SK-N-SH treated with all-trans-retinoic acid at 6 μM for 48 hours (cell line): ENCODE results near the gene SHE.

Experiments
- ATAC-seq: fragments of 200-7000 bp; cut with Tn5 transposase; 3 replicates; pipeline ENCODE4 v1.9.1; 2020; ENCODE audit warnings: mild to moderate bottlenecking, moderate library complexity
- BACH2 ChIP-seq: fragments of 250-450 bp; sonication (Bioruptor Pico); IDR thresholded peaks from 2 replicates; pipeline ENCODE4 v1.9.0; 2021; ENCODE audit warnings: mild to moderate bottlenecking, borderline replicate concordance
- CSDC2 ChIP-seq: fragments of 250-450 bp; sonication (Bioruptor Pico); IDR thresholded peaks from 2 replicates; pipeline ENCODE4 v1.5.0; 2020; ENCODE audit warnings: mild to moderate bottlenecking, moderate library complexity
- CSRNP3 ChIP-seq: fragments of 250-450 bp; sonication (Bioruptor Pico); IDR thresholded peaks from 2 replicates; pipeline ENCODE4 v1.5.1; 2021; ENCODE audit warnings: mild to moderate bottlenecking, moderate library complexity
- GLIS3 ChIP-seq: fragments of 250-450 bp; sonication (Bioruptor Pico); IDR thresholded peaks from 2 replicates; pipeline ENCODE4 v1.5.0; 2020; ENCODE audit warnings: mild to moderate bottlenecking, moderate library complexity
- ISL1 ChIP-seq: fragments of 250-450 bp; sonication (Bioruptor Pico); IDR thresholded peaks from 2 replicates; pipeline ENCODE4 v2.1.2; 2022; ENCODE audit warnings: mild to moderate bottlenecking, moderate library complexity
- OSR1 ChIP-seq: fragments of 250-450 bp; sonication (Bioruptor Pico); IDR thresholded peaks from 2 replicates; pipeline ENCODE4 v1.8.0; 2022; ENCODE audit warnings: moderate library complexity, mild to moderate bottlenecking, inconsistent platforms
- PATZ1 ChIP-seq: fragments of 250-450 bp; sonication (Bioruptor Pico); IDR thresholded peaks from 2 replicates; pipeline ENCODE4 v1.8.0; 2020; ENCODE audit warnings: mild to moderate bottlenecking, moderate library complexity, borderline replicate concordance
- POU6F1 ChIP-seq: fragments of 250-450 bp; sonication (Bioruptor Pico); IDR thresholded peaks from 2 replicates; pipeline ENCODE4 v1.8.0; 2021; ENCODE audit warnings: low read depth, mild to moderate bottlenecking, moderate library complexity, borderline replicate concordance
- PPARA ChIP-seq: fragments of 250-450 bp; sonication (Bioruptor Pico); IDR thresholded peaks from 2 replicates; pipeline ENCODE4 v1.5.0; 2020; ENCODE audit warnings: mild to moderate bottlenecking, borderline replicate concordance
- RARB ChIP-seq: fragments of 250-450 bp; sonication (Bioruptor Pico); IDR thresholded peaks from 2 replicates; pipeline ENCODE4 v1.8.0; 2021; ENCODE audit warnings: mild to moderate bottlenecking, moderate library complexity
- SNAI2 ChIP-seq: fragments of 250-450 bp; sonication (Bioruptor Pico); IDR thresholded peaks from 2 replicates; pipeline ENCODE4 v1.5.0; 2020; ENCODE audit warnings: mild to moderate bottlenecking, moderate library complexity
- TCF4 ChIP-seq: fragments of 250-450 bp; sonication (Bioruptor Pico); IDR thresholded peaks from 2 replicates; pipeline ENCODE4 v1.8.0; 2021; ENCODE audit warnings: mild to moderate bottlenecking, moderate library complexity, borderline replicate concordance
- TSHZ2 ChIP-seq: fragments of 250-450 bp; sonication (Bioruptor Pico); IDR thresholded peaks from 2 replicates; pipeline ENCODE4 v1.5.0; 2020; ENCODE audit warnings: mild to moderate bottlenecking, moderate library complexity
- ZC3H10 ChIP-seq: fragments of 250-450 bp; sonication (Bioruptor Pico); IDR thresholded peaks from 2 replicates; pipeline ENCODE4 v1.5.1; 2021; ENCODE audit warnings: mild to moderate bottlenecking, moderate library complexity
- ZFP30 ChIP-seq: fragments of 450-650 bp; formaldehyde crosslinking; IDR thresholded peaks from 2 replicates; pipeline ENCODE4 v1.5.0; 2022; ENCODE audit warnings: mild to moderate bottlenecking, moderate library complexity
- ZNF565 ChIP-seq: fragments of 450-650 bp; formaldehyde crosslinking; conservative IDR thresholded peaks from 2 replicates; pipeline ENCODE4 v1.5.0; 2020; ENCODE audit warnings: low read depth, mild to moderate bottlenecking, moderate library complexity
- ZNF70 ChIP-seq: fragments of 450-650 bp; formaldehyde crosslinking; IDR thresholded peaks from 2 replicates; pipeline ENCODE4 v1.5.0; 2020; ENCODE audit warnings: mild to moderate bottlenecking, moderate library complexity
- ZNF8 ChIP-seq: fragments of 450-650 bp; formaldehyde crosslinking; IDR thresholded peaks from 2 replicates; pipeline ENCODE4 v1.5.0; 2020; ENCODE audit warnings: mild to moderate bottlenecking, moderate library complexity

SHE gene

GRCh38 chr1:154435599-154436200 is 66.5 kb downstream of the SHE start (continued):
- TF ChIP-seq TCF4 (CRISPR knock-in tag) (no peak), OSR1 (no peak), ZNF8 (CRISPR knock-in tag) (no peak), CSRNP3 (no peak), ZNF70 (CRISPR knock-in tag) (no peak), SNAI2 (CRISPR knock-in tag) (no peak), PPARA (no peak)

- TF ChIP-seq ZNF565: no peak
- no peak for TF ChIP-seq ZNF8 (CRISPR knock-in tag)
- no peak for TF ChIP-seq SNAI2 (CRISPR knock-in tag)
- no peak for TF ChIP-seq POU6F1 (CRISPR knock-in tag)
- TF ChIP-seq ISL1 (CRISPR knock-in tag): no peak
- no peak for TF ChIP-seq ZNF70 (CRISPR knock-in tag)
- TF ChIP-seq ZC3H10 (CRISPR knock-in tag): no peak
- TF ChIP-seq, all 23 proteins: peak for 0
- no peak for ATAC-seq
Observed at GRCh38 chr1:154434346-154435085, 67.7 kb downstream of the SHE start.

- TF ChIP-seq CSRNP3 (no peak), CSDC2 (CRISPR knock-in tag) (no peak), TSHZ2 (CRISPR knock-in tag) (no peak), ZNF70 (CRISPR knock-in tag) (no peak), ZFP30 (CRISPR knock-in tag) (no peak), GLIS3 (CRISPR knock-in tag) (no peak), BACH2 (CRISPR knock-in tag) (no peak), RARB (CRISPR knock-in tag) (no peak), PATZ1 (CRISPR knock-in tag) (no peak), TCF4 (CRISPR knock-in tag) (no peak)
- ATAC-seq: no peak
Observed at GRCh38 chr1:154433161-154433764, 68.9 kb downstream of the SHE start.
